GM12878 (cell line): ENCODE measurements around the gene ANKRD53. TPM values are rescaled to one million over a fixed set of nuclear protein-coding genes. Genes with fewer than 3 reads are reported as not detected.
A peak's percentile ranks its signal among the peaks of the same experiment; 100 is the strongest.

Source experiments
- ATAC-seq: fragments of 200-7000 bp; cut with Tn5 transposase; 3 replicates; pipeline ENCODE4 v1.9.1; 2020; ENCODE audit warnings: mild to moderate bottlenecking, moderate library complexity
- BruUV-seq: library from RNA; stranded (reverse); fragments of 400-500 nt; replicated peaks from 2 replicates; lab custom pipeline; 2021; lab: Mats Ljungman, UMichigan
- CTCF ChIA-PET: fragments of 300-600 bp; sonication (Branson Sonifier 250); formaldehyde crosslinking; extraction: SDS; loops from one replicate; lab custom pipeline; 2021; ENCODE audit warnings: inconsistent platforms; lab: Yijun Ruan, JAX
- POLR2A ChIA-PET: fragments of 350-600 bp; formaldehyde crosslinking; extraction: SDS; loops from one replicate; lab custom pipeline; 2021; ENCODE audit warnings: inconsistent platforms; lab: Charles Lee
- RAD21 ChIA-PET: fragments of 300-600 bp; sonication (Branson Sonifier 250); formaldehyde crosslinking; loops from one replicate; lab custom pipeline; 2023; ENCODE audit warnings: antibody characterized with exemption; ENCODE audit not compliant: unreplicated experiment; lab: Charles Lee
- SMC1A ChIA-PET: fragments of 300-600 bp; sonication (Branson Sonifier 250); formaldehyde crosslinking; loops from one replicate; lab custom pipeline; 2023; ENCODE audit not compliant: unreplicated experiment, uncharacterized antibody; lab: Charles Lee
- DNase-seq: peaks from one replicate; pipeline ENCODE4 v3.0.0-alpha.2; 2011; ENCODE audit warnings: low read depth, low spot score
- FAIRE-seq: peaks from 3 replicates; lab custom pipeline; 2011; peaks lifted over from hg19 to GRCh38; lab: Jason Lieb, UNC
- H2AFZ ChIP-seq: 2 replicates; pipeline ENCODE4 v1.6.0; 2011; ENCODE audit warnings: low read depth, low read length, control low read depth; ENCODE audit not compliant: control insufficient read depth
- H3K27ac ChIP-seq: 2 replicates; pipeline ENCODE4 v1.5.1; 2011; ENCODE audit warnings: control low read depth; ENCODE audit not compliant: control insufficient read depth, insufficient read depth
- H3K27me3 ChIP-seq, 2 experiments: replicated peaks in 1 of 2; 2 replicates each; pipeline versions ENCODE4 v1.6.0 to v1.6.1; 2011; ENCODE audit warnings: low read length in 1 of 2; ENCODE audit not compliant: control insufficient read depth in 2 of 2, insufficient read depth in 2 of 2
- H3K36me3 ChIP-seq, 2 experiments: 2 replicates each; pipeline ENCODE4 v1.5.1; 2011; ENCODE audit warnings: low read length in 1 of 2; ENCODE audit not compliant: control insufficient read depth in 2 of 2, insufficient read depth in 2 of 2
- H3K4me1 ChIP-seq: 2 replicates; pipeline ENCODE4 v1.6.1; 2011; ENCODE audit warnings: mild to moderate bottlenecking, low read length, moderate library complexity, mixed read lengths; ENCODE audit not compliant: control insufficient read depth, insufficient read depth
- H3K4me2 ChIP-seq: 2 replicates; pipeline ENCODE4 v1.6.0; 2011; ENCODE audit warnings: control low read depth; ENCODE audit not compliant: control insufficient read depth, insufficient read depth
- H3K4me3 ChIP-seq: fragments of 200-600 bp; sonication (generic); 2 replicates; pipeline ENCODE4 v1.5.1; 2016
- H3K79me2 ChIP-seq: 2 replicates; pipeline ENCODE4 v1.6.0; 2011; ENCODE audit warnings: low read length; ENCODE audit not compliant: control insufficient read depth, insufficient read depth
- H3K9ac ChIP-seq: 2 replicates; pipeline ENCODE4 v1.8.0; 2011; ENCODE audit warnings: low read length, control low read depth, mixed read lengths; ENCODE audit not compliant: control insufficient read depth, insufficient read depth
- H3K9me3 ChIP-seq: replicated peaks from 3 replicates; pipeline ENCODE4 v1.5.1; 2011; ENCODE audit warnings: mild to moderate bottlenecking, low read length; ENCODE audit not compliant: control insufficient read depth, insufficient read depth
- H4K20me1 ChIP-seq: 2 replicates; pipeline ENCODE4 v1.6.0; 2011; ENCODE audit not compliant: control insufficient read depth, insufficient read depth
- BRCA1 ChIP-seq: IDR thresholded peaks from 2 replicates; pipeline ENCODE4 v1.6.1; 2011; ENCODE audit warnings: low read depth, low read length, improper control_type of control experiment
- CTCF ChIP-seq, 3 experiments: IDR thresholded peaks in 2 of 3; conservative IDR thresholded peaks in 1 of 3; 2 replicates each; pipeline ENCODE4 v1.5.1; 2011; ENCODE audit warnings: low read depth in 3 of 3, low read length in 3 of 3, mild to moderate bottlenecking in 3 of 3, control low read depth in 2 of 3, moderate library complexity in 2 of 3, inconsistent platforms in 1 of 3, mixed read lengths in 1 of 3; ENCODE audit not compliant: control insufficient read depth in 2 of 3, insufficient read depth in 1 of 3; ENCODE audit errors: extremely low read depth in 1 of 3
- CUX1 ChIP-seq: IDR thresholded peaks from 2 replicates; pipeline ENCODE4 v1.6.1; 2012; ENCODE audit warnings: improper control_type of control experiment, low read depth, low read length; ENCODE audit not compliant: insufficient replicate concordance
- IKZF2 ChIP-seq, 2 experiments: fragments of 450-650 bp; IDR thresholded peaks; 2 replicates each; pipeline ENCODE4 v1.6.1; 2017; ENCODE audit warnings: mild to moderate bottlenecking in 2 of 2, moderate library complexity in 2 of 2
- JUNB ChIP-seq: IDR thresholded peaks from 2 replicates; pipeline ENCODE4 v1.6.1; 2016; ENCODE audit warnings: antibody characterized with exemption, mild to moderate bottlenecking
- MXI1 ChIP-seq: fragments of 150-350 bp; IDR thresholded peaks from 2 replicates; pipeline ENCODE4 v1.6.1; 2011; ENCODE audit warnings: low read depth, mild to moderate bottlenecking, inconsistent platforms, low read length, improper control_type of control experiment
- MYB ChIP-seq: fragments of 150-350 bp; IDR thresholded peaks from 2 replicates; pipeline ENCODE4 v1.6.1; 2014; ENCODE audit warnings: mild to moderate bottlenecking, low read depth, low read length, borderline replicate concordance
- NKRF ChIP-seq: fragments of 450-650 bp; conservative IDR thresholded peaks from 2 replicates; pipeline ENCODE4 v1.6.1; 2017; ENCODE audit warnings: mild to moderate bottlenecking, moderate library complexity
- YY1 ChIP-seq: IDR thresholded peaks from 2 replicates; pipeline ENCODE4 v1.6.1; 2011; ENCODE audit warnings: low read depth, mild to moderate bottlenecking, low read length
- WGBS: methylation state at CpG from one replicate; pipeline ENCODE4 v1.1.6; 2016; ENCODE audit warnings: low lambda C conversion rate; ENCODE audit not compliant: insufficient replicate concordance, insufficient coverage; ENCODE audit errors: missing lambda C conversion rate; 5-methylcytosine and 5-hydroxymethylcytosine counted together
- in situ Hi-C: fragments of 300-500 bp; cut with MboI; formaldehyde crosslinking; loops from 9 replicates; pipeline ENCODE4 v1.14.3; 2018; ENCODE audit warnings: mixed read lengths
- intact Hi-C: fragments of 100-400 bp; cut with micrococcal nuclease; formaldehyde crosslinking; loops from one replicate; pipeline ENCODE4 v1.14.2; 2022; ENCODE audit not compliant: unreplicated experiment
- polyA plus RNA-seq, 11 experiments: library from polyadenylated mRNA; depleted of rRNA in 4 of 11; unstranded in 6 of 11; stranded (reverse) in 5 of 11; fragments of >200 nt; fragmentation: Nextera tagmentation in 4 of 11; fragmentation: Illumina TruSeq in 1 of 11; extraction: Ambion mirVana in 4 of 11; extraction: Trizol in 1 of 11; gene quantifications; 1 replicate in 1 of 11; 2 replicates in 10 of 11; pipeline versions ENCODE4 v1.2.1 to v1.2.3, GENCODE V29; 2011 to 2016; ENCODE audit warnings: inconsistent platforms in 2 of 11, missing spikeins in 2 of 11, low read depth in 1 of 11
- total RNA-seq, 4 experiments: library from RNA; depleted of rRNA in 3 of 4; stranded (reverse); fragments of >200 nt in 3 of 4; fragmentation: Illumina TruSeq in 1 of 4; extraction: Trizol in 1 of 4; gene quantifications; 2 replicates each; pipeline versions ENCODE4 v1.2.1 to v1.2.3, GENCODE V29; 2013 to 2021

Gene ANKRD53
- total and polyA plus RNA-seq, 10 of the 15 experiments (the other 5 are each of a cell fraction or from before 2014, with no cell fraction given): 0.04 TPM; not detected in 8

GRCh38 chr2:70959271-70959761 lies 19.1 kb upstream of the ANKRD53 start (continued):
- TF ChIP-seq BRCA1: no peak
- no peak for TF ChIP-seq JUNB
- TF ChIP-seq MYB: no peak
- no peak for TF ChIP-seq CUX1
- no peak for TF ChIP-seq YY1

GRCh38 chr2:70959851-70960832 lies 18.3 kb upstream of the ANKRD53 start:
- FAIRE-seq: no peak
- CTCF ChIA-PET: interaction anchor here (1.6 to 1.9 kb wide), 4 partner anchors 10 to 90 kb away, joined by 3 to 8 read pairs (median 4); no protein-coding TSS in a partner anchor
- RAD21 ChIA-PET: no interaction called here

More at GRCh38 chr2:70959851-70960832, 18.3 kb upstream of the ANKRD53 start:
- WGBS: 43% methylated on average over 16 of the region's 17 CpGs
- H3K36me3 ChIP-seq: no peaks in the 10 kb centered on the region
- no peak overlapping the region for H2AFZ ChIP-seq
- ATAC-seq (no peak), DNase-seq (no peak)
- H3K27me3 ChIP-seq: peaks cover 0 to 3% of the 10 kb centered on the region in 2 experiments; a peak in 1 of 4 replicates
- no peak overlapping the region for H3K4me2 ChIP-seq
- H3K79me2 ChIP-seq: no peaks in the 10 kb centered on the region
- no TSS peak for BruUV-seq
- H3K4me3 ChIP-seq: no peak overlapping the region
- no peak overlapping the region for H3K9ac ChIP-seq
- ChIA-PET SMC1A (no interaction called here), POLR2A (no interaction called here)
- H3K27ac ChIP-seq: no peak overlapping the region
- intact Hi-C loops (no loop called here), in situ Hi-C loops (no loop called here)
- H3K9me3 ChIP-seq: no peaks in the 10 kb centered on the region
- TF ChIP-seq IKZF2 (IDR thresholded peaks at IDR 0.05): no peak
- TF ChIP-seq CTCF (IDR thresholded peaks at IDR 0.05 in 2 of 3, conservative IDR thresholded peaks at IDR 0.05 in 1 of 3; ENCODE audit: control insufficient read depth in 2 of 3, extremely low read depth in 1 of 3, insufficient read depth in 1 of 3, low read depth in 3 of 3, low read length in 3 of 3): peak in 1 of 3 experiments; percentile 28; a peak in 1 of 6 replicates
- no peak for TF ChIP-seq NKRF
- no peak for TF ChIP-seq MXI1
- H4K20me1 ChIP-seq: no peaks in the 10 kb centered on the region
- H3K4me1 ChIP-seq: no peaks in the 10 kb centered on the region
